BLaER1 (cell line): ENCODE data around the gene PLCG1.

ENCODE experiments used
- H3K27ac ChIP-seq: shearing (Covaris generic); formaldehyde crosslinking; 2 replicates; pipeline ENCODE4 v1.8.1; 2022
- H3K27me3 ChIP-seq: shearing (Covaris generic); formaldehyde crosslinking; 2 replicates; pipeline ENCODE4 v1.8.1; 2022
- H3K36me3 ChIP-seq: shearing (Covaris generic); formaldehyde crosslinking; 2 replicates; pipeline ENCODE4 v1.8.1; 2022
- H3K4me1 ChIP-seq: shearing (Covaris generic); formaldehyde crosslinking; 2 replicates; pipeline ENCODE4 v1.8.1; 2022
- H3K4me2 ChIP-seq: shearing (Covaris generic); formaldehyde crosslinking; 2 replicates; pipeline ENCODE4 v1.8.1; 2022
- H3K4me3 ChIP-seq: shearing (Covaris generic); formaldehyde crosslinking; 2 replicates; pipeline ENCODE4 v1.8.1; 2022
- H3K9ac ChIP-seq: shearing (Covaris generic); formaldehyde crosslinking; 2 replicates; pipeline ENCODE4 v1.8.1; 2022
- H3K9me3 ChIP-seq: shearing (Covaris generic); formaldehyde crosslinking; 2 replicates; pipeline ENCODE4 v1.8.1; 2022
- H4K20me1 ChIP-seq: shearing (Covaris generic); formaldehyde crosslinking; 2 replicates; pipeline ENCODE4 v1.8.1; 2022
- Cebpa-rat ChIP-seq: shearing (Covaris generic); IDR thresholded peaks from 2 replicates; pipeline ENCODE4 v1.8.1; 2022

The PLCG1 gene

GRCh38 chr20:41187668-41188067, 50.3 kb downstream of the PLCG1 start:
- Histone ChIP-seq H4K20me1 (0 out of 2 replicates have a peak, but pooled peaks cover 8% of the 10 kb centered on the region), H3K27me3 (no peaks in the 10 kb centered on the region), H3K36me3 (peaks cover 23% of the 10 kb centered on the region; the same call in 1 of the 2 replicates), H3K27ac (no peak overlapping the region), H3K9me3 (peaks cover 39% of the 10 kb centered on the region), H3K4me1 (no peaks in the 10 kb centered on the region), H3K9ac (no peak overlapping the region), H3K4me3 (no peak overlapping the region), H3K4me2 (no peak overlapping the region)
- TF ChIP-seq Cebpa-rat: no peak

- Histone ChIP-seq H3K27me3 (no peaks in the 10 kb centered on the region), H3K36me3 (peaks cover 15% of the 10 kb centered on the region; the same call in 1 of the 2 replicates), H3K4me3 (no peak overlapping the region), H3K9me3 (peaks cover 49% of the 10 kb centered on the region), H3K9ac (no peak overlapping the region), H4K20me1 (no peaks in the 10 kb centered on the region), H3K4me1 (no peaks in the 10 kb centered on the region), H3K4me2 (no peak overlapping the region), H3K27ac (no peak overlapping the region)
- TF ChIP-seq Cebpa-rat: no peak
Measured at GRCh38 chr20:41191562-41192500, 54.5 kb downstream of the PLCG1 start.

- no peak for TF ChIP-seq Cebpa-rat
- no peaks in the 10 kb centered on the region for H3K4me1 ChIP-seq
Measured at GRCh38 chr20:41192575-41192974, 55.2 kb downstream of the PLCG1 start.

GRCh38 chr20:41196653-41197225, 59.4 kb downstream of the PLCG1 start:
- H3K9ac ChIP-seq: no peak overlapping the region
- H3K27me3 ChIP-seq: no peaks in the 10 kb centered on the region
- peaks cover 16% of the 10 kb centered on the region for H3K36me3 ChIP-seq
- no peak for TF ChIP-seq Cebpa-rat
- H3K9me3 ChIP-seq: peaks cover 36% of the 10 kb centered on the region
- no peak overlapping the region for H3K4me2 ChIP-seq
- H3K4me3 ChIP-seq: no peak overlapping the region
- peaks cover 7% of the 10 kb centered on the region for H3K4me1 ChIP-seq
- no peak overlapping the region for H3K27ac ChIP-seq
- no peaks in the 10 kb centered on the region for H4K20me1 ChIP-seq

More at GRCh38 chr20:41192575-41192974, 55.2 kb downstream of the PLCG1 start:
- H3K36me3 ChIP-seq: peaks cover 15% of the 10 kb centered on the region; the same call in 1 of the 2 replicates
- H3K4me2 ChIP-seq: no peak overlapping the region
- H4K20me1 ChIP-seq: no peaks in the 10 kb centered on the region
- H3K27ac ChIP-seq: no peak overlapping the region
- H3K9ac ChIP-seq: no peak overlapping the region
- H3K9me3 ChIP-seq: peaks cover 45% of the 10 kb centered on the region
- H3K4me3 ChIP-seq: no peak overlapping the region
- H3K27me3 ChIP-seq: no peaks in the 10 kb centered on the region

- H3K4me3 ChIP-seq: no peak overlapping the region
Measured at GRCh38 chr20:41198443-41198842, 61.1 kb downstream of the PLCG1 start.

GRCh38 chr20:41200446-41201202, 63.3 kb downstream of the PLCG1 start:
- TF ChIP-seq Cebpa-rat: no peak
- H3K9ac ChIP-seq: no peak overlapping the region
- peaks cover 7% of the 10 kb centered on the region for H3K4me1 ChIP-seq
- no peak overlapping the region for H3K27ac ChIP-seq
- H3K27me3 ChIP-seq: no peaks in the 10 kb centered on the region
- peaks cover 35% of the 10 kb centered on the region for H3K36me3 ChIP-seq
- peaks cover 21% of the 10 kb centered on the region for H3K9me3 ChIP-seq
- no peak overlapping the region for H3K4me2 ChIP-seq
- H4K20me1 ChIP-seq: no peaks in the 10 kb centered on the region
- no peak overlapping the region for H3K4me3 ChIP-seq

More at GRCh38 chr20:41198443-41198842, 61.1 kb downstream of the PLCG1 start:
- Histone ChIP-seq H4K20me1 (no peaks in the 10 kb centered on the region), H3K9ac (no peak overlapping the region), H3K4me2 (no peak overlapping the region), H3K9me3 (peaks cover 21% of the 10 kb centered on the region), H3K27ac (no peak overlapping the region), H3K27me3 (no peaks in the 10 kb centered on the region), H3K4me1 (peaks cover 7% of the 10 kb centered on the region), H3K36me3 (peaks cover 21% of the 10 kb centered on the region)
- TF ChIP-seq Cebpa-rat: no peak

- no peak overlapping the region for H3K4me2 ChIP-seq
- no peaks in the 10 kb centered on the region for H3K27me3 ChIP-seq
- H4K20me1 ChIP-seq: no peaks in the 10 kb centered on the region
- peaks cover 35% of the 10 kb centered on the region for H3K36me3 ChIP-seq
- H3K9ac ChIP-seq: no peak overlapping the region
- H3K4me3 ChIP-seq: no peak overlapping the region
- TF ChIP-seq Cebpa-rat: no peak
- H3K9me3 ChIP-seq: peaks cover 21% of the 10 kb centered on the region
- H3K27ac ChIP-seq: no peak overlapping the region
- peaks cover 7% of the 10 kb centered on the region for H3K4me1 ChIP-seq
Measured at GRCh38 chr20:41201760-41202159, 64.4 kb downstream of the PLCG1 start.

GRCh38 chr20:41202426-41202825, 65.1 kb downstream of the PLCG1 start:
- Histone ChIP-seq H3K4me3 (no peak overlapping the region), H3K27me3 (no peaks in the 10 kb centered on the region), H3K9me3 (peaks cover 21% of the 10 kb centered on the region), H3K27ac (no peak overlapping the region), H4K20me1 (no peaks in the 10 kb centered on the region), H3K36me3 (peaks cover 35% of the 10 kb centered on the region), H3K4me2 (no peak overlapping the region), H3K4me1 (peaks cover 7% of the 10 kb centered on the region), H3K9ac (no peak overlapping the region)
- no peak for TF ChIP-seq Cebpa-rat

- H3K27ac ChIP-seq: no peak overlapping the region
- H3K36me3 ChIP-seq: peaks cover 35% of the 10 kb centered on the region
- H4K20me1 ChIP-seq: no peaks in the 10 kb centered on the region
- no peak overlapping the region for H3K4me2 ChIP-seq
- TF ChIP-seq Cebpa-rat: no peak
- peaks cover 7% of the 10 kb centered on the region for H3K4me1 ChIP-seq
- H3K9ac ChIP-seq: no peak overlapping the region
- H3K27me3 ChIP-seq: no peaks in the 10 kb centered on the region
- H3K4me3 ChIP-seq: no peak overlapping the region
- H3K9me3 ChIP-seq: peaks cover 13% of the 10 kb centered on the region
Measured at GRCh38 chr20:41203660-41204059, 66.3 kb downstream of the PLCG1 start.
